K562 (cell line): Measurements from ENCODE around the gene RASIP1. TPM values are rescaled to one million over a fixed set of nuclear protein-coding genes. Genes with fewer than 3 reads are reported as not detected.

Experiments used
- ATAC-seq: fragments of 200-7000 bp; cut with Tn5 transposase; 3 replicates; pipeline ENCODE4 v1.9.1; 2020; ENCODE audit warnings: moderate library complexity
- BruUV-seq: library from RNA; stranded (reverse); fragments of 400-500 nt; replicated peaks from 2 replicates; lab custom pipeline; 2021; lab: Mats Ljungman, UMichigan
- CTCF ChIA-PET: fragments of 300-600 bp; formaldehyde crosslinking; extraction: SDS; loops from one replicate; lab custom pipeline; 2021; ENCODE audit warnings: low intra/inter-chr PET ratio; lab: Yijun Ruan, JAX
- POLR2A ChIA-PET: fragments of 300-600, 350-650 bp; sonication (Branson Sonifier 250); formaldehyde crosslinking; extraction: SDS; loops from one replicate; lab custom pipeline; 2021; ENCODE audit warnings: antibody characterized with exemption, inconsistent platforms; lab: Yijun Ruan, JAX
- DNase-seq, 4 experiments: peaks; one replicate each; pipeline versions ENCODE4 v3.0.0 to v3.0.0-alpha.2; 2011 to 2018; ENCODE audit warnings: low spot score in 3 of 4, mixed read lengths in 3 of 4; ENCODE audit errors: extremely low read depth in 1 of 4
- FAIRE-seq: peaks from 2 replicates; lab custom pipeline; 2011; peaks lifted over from hg19 to GRCh38; lab: Jason Lieb, UNC
- H2AFZ ChIP-seq: 2 replicates; pipeline ENCODE4 v1.6.0; 2011; ENCODE audit warnings: low read depth, low read length, control low read depth, inconsistent platforms
- H3K27ac ChIP-seq: fragments of 200-600 bp; 3 replicates; pipeline ENCODE4 v1.8.0; 2011; ENCODE audit warnings: low read depth, mild to moderate bottlenecking, control low read depth, inconsistent platforms, low read length, moderate library complexity, mixed read lengths; ENCODE audit errors: extremely low read depth
- H3K27me3 ChIP-seq, 2 experiments: fragments of 300-600 bp in 1 of 2; 2 replicates in 1 of 2; 3 replicates in 1 of 2; pipeline versions ENCODE4 v1.6.0 to v1.8.0; 2011; ENCODE audit warnings: inconsistent platforms in 2 of 2, low read length in 2 of 2, mild to moderate bottlenecking in 1 of 2, mixed read lengths in 1 of 2, moderate library complexity in 1 of 2; ENCODE audit not compliant: control insufficient read depth in 2 of 2, insufficient read depth in 2 of 2
- H3K36me3 ChIP-seq: fragments of 300-600 bp; 3 replicates; pipeline ENCODE4 v1.8.0; 2011; ENCODE audit warnings: mild to moderate bottlenecking, low read length, inconsistent platforms; ENCODE audit not compliant: control insufficient read depth, insufficient read depth
- H3K4me1 ChIP-seq, 2 experiments: fragments of 200-600 bp in 1 of 2; replicated peaks in 1 of 2; 2 replicates in 1 of 2; 3 replicates in 1 of 2; pipeline versions ENCODE4 v1.5.1 to v1.8.0; 2011; ENCODE audit warnings: inconsistent platforms in 2 of 2, low read length in 2 of 2, mild to moderate bottlenecking in 1 of 2, mixed read lengths in 1 of 2, moderate library complexity in 1 of 2; ENCODE audit not compliant: control insufficient read depth in 2 of 2, insufficient read depth in 2 of 2
- H3K4me2 ChIP-seq: 2 replicates; pipeline ENCODE4 v1.6.1; 2011; ENCODE audit warnings: low read length, control low read depth, inconsistent platforms, mixed read lengths; ENCODE audit not compliant: insufficient read depth
- H3K4me3 ChIP-seq: fragments of 200-600 bp; sonication (generic), shearing (Covaris generic); 2 replicates; pipeline ENCODE4 v1.5.1; 2016; ENCODE audit warnings: control low read depth, inconsistent platforms
- H3K79me2 ChIP-seq: fragments of 200-600 bp; 3 replicates; pipeline ENCODE4 v1.8.0; 2011; ENCODE audit warnings: low read length, inconsistent platforms; ENCODE audit not compliant: control insufficient read depth, insufficient read depth
- H3K9ac ChIP-seq, 2 experiments: 2 replicates each; pipeline versions ENCODE4 v1.6.0 to v1.6.1; 2011; ENCODE audit warnings: low read depth in 2 of 2, low read length in 2 of 2, control low read depth in 1 of 2, inconsistent platforms in 1 of 2, mild to moderate bottlenecking in 1 of 2, mixed read lengths in 1 of 2; ENCODE audit not compliant: insufficient read depth in 1 of 2
- H3K9me1 ChIP-seq: one replicate; pipeline ENCODE4 v1.6.0; 2011; ENCODE audit warnings: inconsistent platforms, mild to moderate bottlenecking, low read length, moderate library complexity; ENCODE audit not compliant: control insufficient read depth, insufficient read depth
- H3K9me3 ChIP-seq: replicated peaks from 2 replicates; pipeline ENCODE4 v1.5.1; 2011; ENCODE audit warnings: low read depth, low read length, inconsistent platforms; ENCODE audit not compliant: control insufficient read depth, insufficient read depth
- H4K20me1 ChIP-seq: replicated peaks from 2 replicates; pipeline ENCODE4 v1.6.1; 2011; ENCODE audit warnings: low read length, inconsistent platforms, mixed read lengths; ENCODE audit not compliant: control insufficient read depth, insufficient read depth
- ADNP ChIP-seq: fragments of 200-800 bp; sonication (Bioruptor generic); IDR thresholded peaks from 2 replicates; pipeline ENCODE4 v1.6.1; 2016; ENCODE audit warnings: missing genetic modification characterization, missing compliant biosample characterization
- CREBBP ChIP-seq: IDR thresholded peaks from one replicate; pipeline ENCODE4 v1.6.1; 2012; ENCODE audit warnings: low read depth, mild to moderate bottlenecking, control low read depth, inconsistent platforms, low read length
- ETV1 ChIP-seq: fragments of 450-650 bp; conservative IDR thresholded peaks from 2 replicates; pipeline ENCODE4 v1.6.1; 2016; ENCODE audit warnings: missing genetic modification characterization, control low read depth, low read depth, missing compliant biosample characterization
- FUS ChIP-seq: fragments of 200-400 bp; formaldehyde crosslinking; optimal IDR thresholded peaks from 2 replicates; pipeline ENCODE3; 2017; ENCODE audit warnings: low read depth, low read length
- GABPA ChIP-seq: fragments of 200-800 bp; sonication (Bioruptor generic); conservative IDR thresholded peaks from 2 replicates; pipeline ENCODE4 v1.6.1; 2016; ENCODE audit warnings: low read depth, missing genetic modification characterization, missing compliant biosample characterization
- MAFF ChIP-seq: IDR thresholded peaks from 2 replicates; pipeline ENCODE4 v1.6.1; 2012; ENCODE audit warnings: low read length, improper control_type of control experiment
- NR2C1 ChIP-seq, 2 experiments: fragments of 450-650 bp; IDR thresholded peaks; 2 replicates each; pipeline ENCODE4 v1.6.1; 2017; ENCODE audit warnings: mild to moderate bottlenecking in 2 of 2, antibody characterized with exemption in 1 of 2, inconsistent platforms in 1 of 2, missing compliant biosample characterization in 1 of 2, missing genetic modification characterization in 1 of 2
- PRPF4 ChIP-seq: fragments of 200-400 bp; formaldehyde crosslinking; IDR thresholded peaks from one replicate; pipeline ENCODE4 v1.6.1; 2017; ENCODE audit warnings: low read length, low read depth, mild to moderate bottlenecking; ENCODE audit not compliant: insufficient read depth, poor library complexity, severe bottlenecking
- ZNF77 ChIP-seq: fragments of 250-450 bp; sonication (Bioruptor Pico); IDR thresholded peaks from 2 replicates; pipeline ENCODE4 v1.5.0; 2020
- WGBS: fragments of 100-300 bp; shearing (Covaris generic); methylation state at CpG from one replicate; pipeline ENCODE4 v1.1.6; 2016; ENCODE audit warnings: low coverage, mixed read lengths; ENCODE audit not compliant: insufficient coverage; ENCODE audit errors: missing lambda C conversion rate; 5-methylcytosine and 5-hydroxymethylcytosine counted together
- in situ Hi-C: fragments of 300-500 bp; cut with MboI; formaldehyde crosslinking; loops from 4 replicates; pipeline ENCODE4 v1.15.0; 2018; ENCODE audit warnings: inconsistent platforms, mixed read lengths
- intact Hi-C: fragments of 100-400 bp; cut with micrococcal nuclease; formaldehyde crosslinking; loops from 2 replicates; pipeline ENCODE4 v1.14.2; 2022
- polyA plus RNA-seq, 8 experiments: library from polyadenylated mRNA; depleted of rRNA in 4 of 8; stranded (reverse) in 5 of 8; unstranded in 3 of 8; fragments of >200 nt; fragmentation: Nextera tagmentation in 2 of 8; fragmentation: Illumina TruSeq in 1 of 8; extraction: Ambion mirVana in 2 of 8; extraction: Trizol in 1 of 8; gene quantifications; 2 replicates each; pipeline versions ENCODE4 v1.2.1 to v1.2.3, GENCODE V29; 2011 to 2014; ENCODE audit warnings: inconsistent platforms in 1 of 8, missing spikeins in 1 of 8
- total RNA-seq, 7 experiments: library from RNA; depleted of rRNA in 6 of 7; stranded (reverse); fragments of >200 nt in 6 of 7; fragmentation: Illumina TruSeq in 2 of 7; extraction: Trizol in 2 of 7; gene quantifications; 2 replicates each; pipeline versions ENCODE4 v1.2.1 to v1.2.3, GENCODE V29; 2011 to 2021; ENCODE audit warnings: low replicate concordance in 1 of 7
- TF ChIP-seq, protein P1 (sequence below): fragments of 450-650 bp; formaldehyde crosslinking; IDR thresholded peaks from 2 replicates; pipeline ENCODE4 v1.4.0; 2020; ENCODE audit warnings: mild to moderate bottlenecking, moderate library complexity
- TF ChIP-seq, protein P2 (sequence below): IDR thresholded peaks from 2 replicates; pipeline ENCODE4 v1.6.1; 2014; ENCODE audit warnings: antibody characterized with exemption
- TF ChIP-seq, protein P3 (sequence below): sonication (generic); formaldehyde crosslinking; IDR thresholded peaks from 2 replicates; pipeline ENCODE4 v1.8.0; 2022; ENCODE audit warnings: mild to moderate bottlenecking, missing genetic modification reagents, borderline replicate concordance
- TF ChIP-seq, protein P4 (sequence below): fragments of 250-450 bp; sonication (Bioruptor Pico); IDR thresholded peaks from 2 replicates; pipeline ENCODE4 v1.8.0; 2021; ENCODE audit warnings: mild to moderate bottlenecking, moderate library complexity
- TF ChIP-seq, protein P5 (sequence below): fragments of 250-450 bp; sonication (Bioruptor Pico); IDR thresholded peaks from 2 replicates; pipeline ENCODE4 v1.4.0; 2020

Gene RASIP1
- total and polyA plus RNA-seq, 9 of the 15 experiments (the other 6 are each of a cell fraction or from before 2014, with no cell fraction given) = 0.20 to 4.7 (median 1.5) TPM

DNA sequence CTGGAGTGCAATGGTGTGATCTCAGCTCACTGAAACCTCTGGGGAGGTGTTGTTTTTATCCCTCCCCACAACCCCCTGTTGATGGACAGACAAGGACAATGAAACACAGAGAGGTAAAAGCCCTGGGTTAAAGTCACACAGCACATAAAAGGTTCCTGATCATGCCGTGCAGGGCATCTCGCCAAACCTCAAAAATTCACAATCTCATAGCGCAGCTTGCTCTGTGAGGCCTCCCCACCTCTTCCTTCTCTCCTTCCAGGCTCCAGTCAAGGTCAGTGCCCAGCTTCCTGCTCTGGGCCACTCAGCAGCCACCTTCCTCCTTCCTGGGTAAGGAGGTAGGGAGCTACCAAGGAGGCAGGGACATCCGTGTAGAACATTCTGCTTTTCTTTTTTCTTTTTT, 42.4 kb downstream of the RASIP1 start:
- in situ Hi-C loops (no loop called here), intact Hi-C loops (no loop called here)
- Histone ChIP-seq H3K4me2 (peak overlapping the region; percentile 51), H3K9me1 (no peaks in the 10 kb centered on the region), H3K27me3 (no peaks in the 10 kb centered on the region), H3K27ac (peak overlapping the region; percentile 31; the same call in 2 of the 3 replicates), H3K4me3 (no peak overlapping the region), H4K20me1 (no peaks in the 10 kb centered on the region), H3K4me1 (peaks cover 10 to 30% of the 10 kb centered on the region in 2 experiments; a peak in 4 of 5 replicates), H2AFZ (peak overlapping the region; percentile 76), H3K36me3 (no peaks in the 10 kb centered on the region), H3K9me3 (no peaks in the 10 kb centered on the region), H3K79me2 (no peaks in the 10 kb centered on the region), H3K9ac (peak overlapping the region; percentile 20 to 87; a peak in 1 of 4 replicates)
- ChIA-PET CTCF (no interaction called here), POLR2A (interaction anchor here (0.6 to 1.1 kb wide), 2 partner anchors 14 to 19 kb away, joined by 3 read pairs; no protein-coding TSS in a partner anchor)
- peak; percentile 89 for ATAC-seq
- 0% methylated on average over 4 of the region's 4 CpGs for WGBS
- peak; percentile 54 to 79 (median 60) for DNase-seq
- no TSS peak for BruUV-seq
- FAIRE-seq = peak; percentile 91
- TF ChIP-seq MAFF = no peak
- TF ChIP-seq, protein P1, sequence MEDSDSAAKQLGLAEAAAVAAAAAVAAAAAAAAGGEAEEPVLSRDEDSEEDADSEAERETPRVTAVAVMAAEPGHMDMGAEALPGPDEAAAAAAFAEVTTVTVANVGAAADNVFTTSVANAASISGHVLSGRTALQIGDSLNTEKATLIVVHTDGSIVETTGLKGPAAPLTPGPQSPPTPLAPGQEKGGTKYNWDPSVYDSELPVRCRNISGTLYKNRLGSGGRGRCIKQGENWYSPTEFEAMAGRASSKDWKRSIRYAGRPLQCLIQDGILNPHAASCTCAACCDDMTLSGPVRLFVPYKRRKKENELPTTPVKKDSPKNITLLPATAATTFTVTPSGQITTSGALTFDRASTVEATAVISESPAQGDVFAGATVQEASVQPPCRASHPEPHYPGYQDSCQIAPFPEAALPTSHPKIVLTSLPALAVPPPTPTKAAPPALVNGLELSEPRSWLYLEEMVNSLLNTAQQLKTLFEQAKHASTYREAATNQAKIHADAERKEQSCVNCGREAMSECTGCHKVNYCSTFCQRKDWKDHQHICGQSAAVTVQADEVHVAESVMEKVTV (CRISPR knock-in tag) = no peak
- no peak for TF ChIP-seq NR2C1 (IDR thresholded peaks at IDR 0.05)
- no peak for TF ChIP-seq NR2C1 (tag; IDR thresholded peaks at IDR 0.05)
- TF ChIP-seq ETV1 (tag) = no peak; the same call in 1 of the 2 replicates
- TF ChIP-seq ADNP (tag) = peak; percentile 69; the same call in 1 of the 2 replicates
- TF ChIP-seq FUS = no peak
- TF ChIP-seq CREBBP = no peak
- TF ChIP-seq PRPF4 = no peak
- TF ChIP-seq, protein P2, sequence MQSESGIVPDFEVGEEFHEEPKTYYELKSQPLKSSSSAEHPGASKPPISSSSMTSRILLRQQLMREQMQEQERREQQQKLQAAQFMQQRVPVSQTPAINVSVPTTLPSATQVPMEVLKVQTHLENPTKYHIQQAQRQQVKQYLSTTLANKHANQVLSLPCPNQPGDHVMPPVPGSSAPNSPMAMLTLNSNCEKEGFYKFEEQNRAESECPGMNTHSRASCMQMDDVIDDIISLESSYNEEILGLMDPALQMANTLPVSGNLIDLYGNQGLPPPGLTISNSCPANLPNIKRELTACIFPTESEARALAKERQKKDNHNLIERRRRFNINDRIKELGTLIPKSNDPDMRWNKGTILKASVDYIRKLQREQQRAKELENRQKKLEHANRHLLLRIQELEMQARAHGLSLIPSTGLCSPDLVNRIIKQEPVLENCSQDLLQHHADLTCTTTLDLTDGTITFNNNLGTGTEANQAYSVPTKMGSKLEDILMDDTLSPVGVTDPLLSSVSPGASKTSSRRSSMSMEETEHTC = no peak
- TF ChIP-seq, protein P3, sequence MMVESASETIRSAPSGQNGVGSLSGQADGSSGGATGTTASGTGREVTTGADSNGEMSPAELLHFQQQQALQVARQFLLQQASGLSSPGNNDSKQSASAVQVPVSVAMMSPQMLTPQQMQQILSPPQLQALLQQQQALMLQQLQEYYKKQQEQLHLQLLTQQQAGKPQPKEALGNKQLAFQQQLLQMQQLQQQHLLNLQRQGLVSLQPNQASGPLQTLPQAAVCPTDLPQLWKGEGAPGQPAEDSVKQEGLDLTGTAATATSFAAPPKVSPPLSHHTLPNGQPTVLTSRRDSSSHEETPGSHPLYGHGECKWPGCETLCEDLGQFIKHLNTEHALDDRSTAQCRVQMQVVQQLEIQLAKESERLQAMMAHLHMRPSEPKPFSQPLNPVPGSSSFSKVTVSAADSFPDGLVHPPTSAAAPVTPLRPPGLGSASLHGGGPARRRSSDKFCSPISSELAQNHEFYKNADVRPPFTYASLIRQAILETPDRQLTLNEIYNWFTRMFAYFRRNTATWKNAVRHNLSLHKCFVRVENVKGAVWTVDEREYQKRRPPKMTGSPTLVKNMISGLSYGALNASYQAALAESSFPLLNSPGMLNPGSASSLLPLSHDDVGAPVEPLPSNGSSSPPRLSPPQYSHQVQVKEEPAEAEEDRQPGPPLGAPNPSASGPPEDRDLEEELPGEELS = no peak
- peak; percentile 49 for TF ChIP-seq GABPA
- TF ChIP-seq, protein P4, sequence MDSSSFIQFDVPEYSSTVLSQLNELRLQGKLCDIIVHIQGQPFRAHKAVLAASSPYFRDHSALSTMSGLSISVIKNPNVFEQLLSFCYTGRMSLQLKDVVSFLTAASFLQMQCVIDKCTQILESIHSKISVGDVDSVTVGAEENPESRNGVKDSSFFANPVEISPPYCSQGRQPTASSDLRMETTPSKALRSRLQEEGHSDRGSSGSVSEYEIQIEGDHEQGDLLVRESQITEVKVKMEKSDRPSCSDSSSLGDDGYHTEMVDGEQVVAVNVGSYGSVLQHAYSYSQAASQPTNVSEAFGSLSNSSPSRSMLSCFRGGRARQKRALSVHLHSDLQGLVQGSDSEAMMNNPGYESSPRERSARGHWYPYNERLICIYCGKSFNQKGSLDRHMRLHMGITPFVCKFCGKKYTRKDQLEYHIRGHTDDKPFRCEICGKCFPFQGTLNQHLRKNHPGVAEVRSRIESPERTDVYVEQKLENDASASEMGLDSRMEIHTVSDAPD (CRISPR knock-in tag) = no peak
- TF ChIP-seq ZNF77 (CRISPR knock-in tag) = no peak
- TF ChIP-seq, protein P5, sequence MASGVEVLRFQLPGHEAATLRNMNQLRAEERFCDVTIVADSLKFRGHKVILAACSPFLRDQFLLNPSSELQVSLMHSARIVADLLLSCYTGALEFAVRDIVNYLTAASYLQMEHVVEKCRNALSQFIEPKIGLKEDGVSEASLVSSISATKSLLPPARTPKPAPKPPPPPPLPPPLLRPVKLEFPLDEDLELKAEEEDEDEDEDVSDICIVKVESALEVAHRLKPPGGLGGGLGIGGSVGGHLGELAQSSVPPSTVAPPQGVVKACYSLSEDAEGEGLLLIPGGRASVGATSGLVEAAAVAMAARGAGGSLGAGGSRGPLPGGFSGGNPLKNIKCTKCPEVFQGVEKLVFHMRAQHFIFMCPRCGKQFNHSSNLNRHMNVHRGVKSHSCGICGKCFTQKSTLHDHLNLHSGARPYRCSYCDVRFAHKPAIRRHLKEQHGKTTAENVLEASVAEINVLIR (CRISPR knock-in tag) = no peak
